HCT116 (cell line): ENCODE measurements around the gene ZNF503. TPM values are rescaled to one million over a fixed set of nuclear protein-coding genes. Genes with fewer than 3 reads are reported as not detected.

Experiments
- ATAC-seq: fragments of 200-7000 bp; cut with Tn5 transposase; 2 replicates; pipeline ENCODE4 v1.9.1; 2020; ENCODE audit warnings: mild to moderate bottlenecking, moderate library complexity
- BruUV-seq: library from RNA; stranded (reverse); fragments of 400-500 nt; replicated peaks from 2 replicates; lab custom pipeline; 2021; lab: Mats Ljungman, UMichigan
- CTCF ChIA-PET: fragments of 300-600 bp; sonication (Branson Sonifier 250); formaldehyde crosslinking; loops from one replicate; lab custom pipeline; 2021; ENCODE audit warnings: antibody characterized with exemption; lab: Charles Lee
- POLR2A ChIA-PET: fragments of 300-600, 350-600 bp; sonication (Branson Sonifier 250); formaldehyde crosslinking; loops from one replicate; lab custom pipeline; 2021; ENCODE audit warnings: antibody characterized with exemption; lab: Charles Lee
- RAD21 ChIA-PET, 2 experiments: fragments of 300-600 bp; sonication (Branson Sonifier 250); formaldehyde crosslinking; loops; one replicate each; lab custom pipeline; 2023; ENCODE audit warnings: low total read pairs in 2 of 2; ENCODE audit not compliant: uncharacterized antibody in 2 of 2, unreplicated experiment in 2 of 2, low non-redundant PET in 1 of 2; lab: Charles Lee
- DNase-seq: peaks from one replicate; pipeline ENCODE4 v3.0.0-alpha.2; 2010; ENCODE audit warnings: low read depth, low spot score
- H2AFZ ChIP-seq: fragments of 200-600 bp; shearing (Covaris generic), sonication (generic); 2 replicates; pipeline ENCODE4 v1.6.1; 2017; ENCODE audit warnings: low read depth, mixed run types, mixed read lengths, antibody characterized with exemption, low read length; ENCODE audit not compliant: poor library complexity, severe bottlenecking
- H3K27ac ChIP-seq: 2 replicates; pipeline ENCODE4 v1.5.1; 2012; ENCODE audit warnings: low read depth, low read length
- H3K27me3 ChIP-seq: fragments of 200-600 bp; sonication (generic); 2 replicates; pipeline ENCODE4 v1.6.1; 2016; ENCODE audit warnings: mixed run types, low read length, mixed read lengths; ENCODE audit not compliant: insufficient read depth
- H3K36me3 ChIP-seq, 2 experiments: fragments of 200-500 bp in 1 of 2; fragments of 200-600 bp in 1 of 2; sonication (Bioruptor generic) in 1 of 2; sonication (generic) in 1 of 2; 2 replicates each; pipeline versions ENCODE4 v1.5.1 to v1.6.1; 2014 to 2016; ENCODE audit warnings: low read length in 2 of 2, inconsistent platforms in 1 of 2, mixed read lengths in 1 of 2, mixed run types in 1 of 2; ENCODE audit not compliant: insufficient read depth in 2 of 2, control insufficient read depth in 1 of 2
- H3K4me1 ChIP-seq, 2 experiments: fragments of 200-600 bp in 1 of 2; sonication (generic) in 1 of 2; 2 replicates each; pipeline versions ENCODE4 v1.5.1 to v1.6.1; 2012 to 2017; ENCODE audit warnings: low read length in 2 of 2, inconsistent platforms in 1 of 2, mild to moderate bottlenecking in 1 of 2, mixed read lengths in 1 of 2, mixed run types in 1 of 2, moderate library complexity in 1 of 2; ENCODE audit not compliant: insufficient read depth in 2 of 2, control insufficient read depth in 1 of 2
- H3K4me2 ChIP-seq: fragments of 200-600 bp; sonication (generic); 2 replicates; pipeline ENCODE4 v1.6.1; 2017; ENCODE audit warnings: mixed run types, low read length, mixed read lengths
- H3K4me3 ChIP-seq, 2 experiments: fragments of 200-600 bp in 1 of 2; sonication (generic) in 1 of 2; replicated peaks in 1 of 2; 2 replicates each; pipeline ENCODE4 v1.5.1; 2011 to 2016; ENCODE audit warnings: low read length in 2 of 2, control low read depth in 1 of 2, low read depth in 1 of 2, mild to moderate bottlenecking in 1 of 2, mixed read lengths in 1 of 2, mixed run types in 1 of 2
- H3K79me2 ChIP-seq: fragments of 200-600 bp; sonication (generic); 2 replicates; pipeline ENCODE4 v1.6.1; 2017; ENCODE audit warnings: mild to moderate bottlenecking, mixed run types, low read length, moderate library complexity, mixed read lengths; ENCODE audit not compliant: insufficient read depth
- H3K9ac ChIP-seq: fragments of 200-600 bp; sonication (generic); 2 replicates; pipeline ENCODE4 v1.6.1; 2016; ENCODE audit warnings: low read length, mixed read lengths
- H3K9me2 ChIP-seq: fragments of 200-600 bp; sonication (generic), shearing (Covaris generic); 2 replicates; pipeline ENCODE4 v1.6.1; 2017; ENCODE audit warnings: mixed run types, mild to moderate bottlenecking, moderate library complexity; ENCODE audit not compliant: insufficient read depth
- H3K9me3 ChIP-seq, 2 experiments: fragments of 200-500 bp in 1 of 2; fragments of 200-600 bp in 1 of 2; sonication (Bioruptor generic) in 1 of 2; sonication (generic) in 1 of 2; 2 replicates each; pipeline ENCODE4 v1.6.1; 2014 to 2017; ENCODE audit warnings: low read length in 2 of 2, mixed read lengths in 2 of 2, inconsistent platforms in 1 of 2, low read depth in 1 of 2, mild to moderate bottlenecking in 1 of 2, mixed run types in 1 of 2, moderate library complexity in 1 of 2; ENCODE audit not compliant: control insufficient read depth in 1 of 2, insufficient read depth in 1 of 2
- H4K20me1 ChIP-seq: fragments of 200-600 bp; sonication (generic), shearing (Covaris generic); 2 replicates; pipeline ENCODE4 v1.6.1; 2017; ENCODE audit warnings: mixed run types, mild to moderate bottlenecking, moderate library complexity; ENCODE audit not compliant: insufficient read depth
- CEBPB ChIP-seq: IDR thresholded peaks from 2 replicates; pipeline ENCODE4 v1.6.1; 2012; ENCODE audit warnings: low read depth
- CTCF ChIP-seq, 3 experiments: fragments of 200-600 bp in 1 of 3; sonication (generic) in 1 of 3; IDR thresholded peaks in 2 of 3; conservative IDR thresholded peaks in 1 of 3; 2 replicates each; pipeline ENCODE4 v1.5.1; 2012 to 2017; ENCODE audit warnings: low read depth in 2 of 3, low read length in 2 of 3, antibody characterized with exemption in 1 of 3, borderline replicate concordance in 1 of 3, control low read depth in 1 of 3, mild to moderate bottlenecking in 1 of 3, mixed read lengths in 1 of 3, mixed run types in 1 of 3, moderate library complexity in 1 of 3; ENCODE audit not compliant: insufficient read depth in 1 of 3
- ELF1 ChIP-seq: IDR thresholded peaks from 2 replicates; pipeline ENCODE4 v1.6.1; 2012; ENCODE audit warnings: low read depth, borderline replicate concordance
- EZH2 ChIP-seq: fragments of 200-600 bp; sonication (generic); IDR thresholded peaks from 2 replicates; pipeline ENCODE4 v1.6.1; 2017; ENCODE audit warnings: antibody characterized with exemption, mixed run types
- MAX ChIP-seq: IDR thresholded peaks from 2 replicates; pipeline ENCODE4 v1.6.1; 2012
- POLR2A ChIP-seq: IDR thresholded peaks from 2 replicates; pipeline ENCODE4 v1.7.0; 2011; ENCODE audit warnings: borderline replicate concordance; ENCODE audit not compliant: insufficient read depth, insufficient read length; ENCODE audit errors: extremely low read depth
- POLR2AphosphoS5 ChIP-seq: IDR thresholded peaks from 2 replicates; pipeline ENCODE4 v1.6.1; 2011; ENCODE audit warnings: mild to moderate bottlenecking, low read depth, low read length, moderate library complexity
- SIN3A ChIP-seq: IDR thresholded peaks from 2 replicates; pipeline ENCODE4 v1.6.1; 2012; ENCODE audit warnings: low read depth
- SP1 ChIP-seq: IDR thresholded peaks from 2 replicates; pipeline ENCODE4 v1.6.1; 2012; ENCODE audit warnings: low read depth
- SRF ChIP-seq: IDR thresholded peaks from 2 replicates; pipeline ENCODE4 v1.6.1; 2012; ENCODE audit warnings: low read depth
- YY1 ChIP-seq: IDR thresholded peaks from 2 replicates; pipeline ENCODE4 v1.6.1; 2011; ENCODE audit warnings: low read length, low read depth, moderate library complexity, mild to moderate bottlenecking; ENCODE audit not compliant: insufficient replicate concordance; ENCODE audit errors: extremely low read depth
- ZBTB33 ChIP-seq: IDR thresholded peaks from 2 replicates; pipeline ENCODE4 v1.6.1; 2011; ENCODE audit warnings: mild to moderate bottlenecking, low read length, moderate library complexity; ENCODE audit not compliant: insufficient replicate concordance; ENCODE audit errors: extremely low read depth
- intact Hi-C: fragments of 100-400 bp; cut with micrococcal nuclease; formaldehyde crosslinking; loops from 2 replicates; pipeline ENCODE4 v1.10.0; 2022
- total RNA-seq: library from RNA; stranded (reverse); gene quantifications from one replicate; pipeline ENCODE4 v1.2.1, GENCODE V29; 2021; ENCODE audit not compliant: unreplicated experiment

Gene ZNF503
- total RNA-seq, 1 experiment from 2014 or later = 30.4 TPM

- Histone ChIP-seq H3K36me3 (no peaks in the 10 kb centered on the region), H3K4me2 (no peak overlapping the region), H3K27ac (no peak overlapping the region), H2AFZ (no peak overlapping the region), H4K20me1 (no peaks in the 10 kb centered on the region), H3K9me2 (no peaks in the 10 kb centered on the region; the same call in 1 of the 2 replicates), H3K4me1 (no peaks in the 10 kb centered on the region), H3K4me3 (no peak overlapping the region), H3K9ac (no peak overlapping the region), H3K9me3 (peaks cover 0 to 10% of the 10 kb centered on the region in 2 experiments; a peak in 3 of 4 replicates), H3K79me2 (no peaks in the 10 kb centered on the region), H3K27me3 (no peaks in the 10 kb centered on the region)
- TF ChIP-seq ZBTB33 (no peak), POLR2AphosphoS5 (no peak), CEBPB (no peak), YY1 (no peak), SP1 (no peak)
- CTCF ChIA-PET = no interaction called here
- no peak for ATAC-seq
- intact Hi-C loops = no loop called here
- POLR2A ChIA-PET = no interaction called here
- DNase-seq = no peak
- no TSS peak for BruUV-seq
- RAD21 ChIA-PET = no interaction called here
Measured at GRCh38 chr10:75440271-75440793, 38.8 kb upstream of the ZNF503 start.

- no peaks in the 10 kb centered on the region for H3K27me3 ChIP-seq
- no peak for ATAC-seq
- H3K4me2 ChIP-seq = no peak overlapping the region
- H3K9me2 ChIP-seq = no peaks in the 10 kb centered on the region; the same call in 1 of the 2 replicates
- H3K4me3 ChIP-seq = no peak overlapping the region
- TF ChIP-seq ELF1 (no peak), POLR2A (no peak), CEBPB (no peak), SIN3A (no peak), EZH2 (no peak), CTCF (IDR thresholded peaks at IDR 0.05 in 2 of 3, conservative IDR thresholded peaks at IDR 0.05 in 1 of 3; ENCODE audit: borderline replicate concordance in 1 of 3, insufficient read depth in 1 of 3, low read depth in 2 of 3, low read length in 2 of 3) (no peak), SRF (no peak), MAX (no peak)
- H2AFZ ChIP-seq = no peak overlapping the region
- H3K27ac ChIP-seq = no peak overlapping the region
- H3K79me2 ChIP-seq = no peaks in the 10 kb centered on the region
- H3K36me3 ChIP-seq = no peaks in the 10 kb centered on the region
- no peaks in the 10 kb centered on the region for H4K20me1 ChIP-seq
- H3K9ac ChIP-seq = no peak overlapping the region
- intact Hi-C loops = no loop called here
- ChIA-PET RAD21 (no interaction called here), CTCF (no interaction called here), POLR2A (no interaction called here)
- H3K9me3 ChIP-seq = peaks cover 0 to 10% of the 10 kb centered on the region in 2 experiments; a peak in 3 of 4 replicates
- no peaks in the 10 kb centered on the region for H3K4me1 ChIP-seq
- no peak for DNase-seq
- BruUV-seq = no TSS peak
Measured at GRCh38 chr10:75439811-75440210, 38.2 kb upstream of the ZNF503 start.
